NCI-H1694 treated with DMSO at 0.1 percent for 48 hours (cell line): ENCODE data around the gene PHACTR1.

Experiments
- DNase-seq: peaks from one replicate; lab custom pipeline; 2025; lab: John Stamatoyannopoulos, UW

Gene PHACTR1

GRCh38 chr6:13032566-13032965 lies 316.0 kb downstream of the PHACTR1 start:
- no peak for DNase-seq

GRCh38 chr6:13033145-13033544 lies 316.6 kb downstream of the PHACTR1 start:
- DNase-seq = no peak

- DNase-seq = no peak
Measured at GRCh38 chr6:13034316-13034715, 317.7 kb downstream of the PHACTR1 start.

GRCh38 chr6:13035606-13036005 lies 319.0 kb downstream of the PHACTR1 start:
- DNase-seq = no peak

GRCh38 chr6:13038315-13038714 lies 321.7 kb downstream of the PHACTR1 start:
- DNase-seq = no peak

GRCh38 chr6:13038741-13039190 lies 322.2 kb downstream of the PHACTR1 start:
- DNase-seq = no peak

GRCh38 chr6:13044390-13044789 lies 327.8 kb downstream of the PHACTR1 start:
- DNase-seq = no peak

GRCh38 chr6:13044896-13045295 lies 328.3 kb downstream of the PHACTR1 start:
- no peak for DNase-seq

- DNase-seq = no peak
Measured at GRCh38 chr6:13045676-13046075, 329.1 kb downstream of the PHACTR1 start.

- DNase-seq = no peak
Measured at GRCh38 chr6:13046084-13046483, 329.5 kb downstream of the PHACTR1 start.

- DNase-seq = no peak
Measured at GRCh38 chr6:13048113-13048512, 331.5 kb downstream of the PHACTR1 start.

GRCh38 chr6:13049666-13050254 lies 333.2 kb downstream of the PHACTR1 start:
- DNase-seq = no peak

GRCh38 chr6:13053006-13053461 lies 336.5 kb downstream of the PHACTR1 start:
- DNase-seq = no peak

- no peak for DNase-seq
Measured at GRCh38 chr6:13058051-13058450, 341.5 kb downstream of the PHACTR1 start.

- no peak for DNase-seq
Measured at GRCh38 chr6:13059026-13059425, 342.5 kb downstream of the PHACTR1 start.

GRCh38 chr6:13063300-13063918 lies 346.8 kb downstream of the PHACTR1 start:
- no peak for DNase-seq

GRCh38 chr6:13065581-13065980 lies 349.0 kb downstream of the PHACTR1 start:
- no peak for DNase-seq

GRCh38 chr6:13066050-13066449 lies 349.5 kb downstream of the PHACTR1 start:
- DNase-seq = no peak

- no peak for DNase-seq
Measured at GRCh38 chr6:13066820-13067219, 350.3 kb downstream of the PHACTR1 start.

- DNase-seq = no peak
Measured at GRCh38 chr6:13068586-13069210, 352.1 kb downstream of the PHACTR1 start.

GRCh38 chr6:13071550-13072345 lies 355.2 kb downstream of the PHACTR1 start:
- DNase-seq = no peak

GRCh38 chr6:13072686-13073347 lies 356.2 kb downstream of the PHACTR1 start:
- no peak for DNase-seq
